ENCODE measurements around the gene SIT1.
A peak's percentile ranks its signal among the peaks of the same experiment; 100 is the strongest.

The SIT1 gene

GRCh38 chr9:35687972-35688557, 37.3 kb upstream of the SIT1 start:
- DNase-seq (ENCODE audit: low spot score in 2 of 2) (no peak), ATAC-seq (ENCODE audit: low read depth) (no peak)
- Mint-ChIP-seq H3K27me3 (no peaks in the 10 kb centered on the region), H3K27ac (no peak overlapping the region), H3K9me3 (no peaks in the 10 kb centered on the region), H3K4me1 (peaks cover 9% of the 10 kb centered on the region), H3K36me3 (no peaks in the 10 kb centered on the region), H3K4me3 (no peak overlapping the region)

- no peak for ATAC-seq (ENCODE audit: low read depth)
- DNase-seq (ENCODE audit: low spot score in 2 of 2) = no peak
Observed at GRCh38 chr9:35687306-35687705, 36.6 kb upstream of the SIT1 start.

GRCh38 chr9:35686222-35687203, 35.8 kb upstream of the SIT1 start:
- Mint-ChIP-seq H3K27me3 (no peaks in the 10 kb centered on the region), H3K4me3 (no peak overlapping the region), H3K27ac (no peak overlapping the region), H3K9me3 (no peaks in the 10 kb centered on the region), H3K36me3 (no peaks in the 10 kb centered on the region), H3K4me1 (peaks cover 18% of the 10 kb centered on the region)
- DNase-seq (ENCODE audit: low spot score in 2 of 2) (no peak), ATAC-seq (ENCODE audit: low read depth) (no peak)

More at GRCh38 chr9:35687306-35687705, 36.6 kb upstream of the SIT1 start:
- peaks cover 12% of the 10 kb centered on the region for H3K4me1 Mint-ChIP-seq
- H3K36me3 Mint-ChIP-seq = no peaks in the 10 kb centered on the region
- no peak overlapping the region for H3K4me3 Mint-ChIP-seq
- no peak overlapping the region for H3K27ac Mint-ChIP-seq
- H3K27me3 Mint-ChIP-seq = no peaks in the 10 kb centered on the region
- no peaks in the 10 kb centered on the region for H3K9me3 Mint-ChIP-seq

- no peaks in the 10 kb centered on the region for H3K27me3 Mint-ChIP-seq
- ATAC-seq (ENCODE audit: low read depth) (no peak), DNase-seq (ENCODE audit: low spot score in 2 of 2) (no peak)
- no peaks in the 10 kb centered on the region for H3K36me3 Mint-ChIP-seq
- peaks cover 22% of the 10 kb centered on the region for H3K4me1 Mint-ChIP-seq
- no peak overlapping the region for H3K27ac Mint-ChIP-seq
- H3K4me3 Mint-ChIP-seq = no peak overlapping the region
- H3K9me3 Mint-ChIP-seq = no peaks in the 10 kb centered on the region
Observed at GRCh38 chr9:35685506-35685905, 34.8 kb upstream of the SIT1 start.

GRCh38 chr9:35684921-35685320, 34.2 kb upstream of the SIT1 start:
- no peaks in the 10 kb centered on the region for H3K36me3 Mint-ChIP-seq
- peaks cover 28% of the 10 kb centered on the region for H3K4me1 Mint-ChIP-seq
- no peak overlapping the region for H3K4me3 Mint-ChIP-seq
- no peaks in the 10 kb centered on the region for H3K27me3 Mint-ChIP-seq
- no peak overlapping the region for H3K27ac Mint-ChIP-seq
- H3K9me3 Mint-ChIP-seq = no peaks in the 10 kb centered on the region
- DNase-seq (ENCODE audit: low spot score in 2 of 2) (no peak), ATAC-seq (ENCODE audit: low read depth) (no peak)

GRCh38 chr9:35683323-35683722, 32.6 kb upstream of the SIT1 start:
- Mint-ChIP-seq H3K4me1 (peaks cover 33% of the 10 kb centered on the region), H3K36me3 (no peaks in the 10 kb centered on the region), H3K27me3 (no peaks in the 10 kb centered on the region), H3K4me3 (no peak overlapping the region), H3K27ac (peak overlapping the region; percentile 40), H3K9me3 (no peaks in the 10 kb centered on the region)
- DNase-seq (ENCODE audit: low spot score in 2 of 2) = no peak
- no peak for ATAC-seq (ENCODE audit: low read depth)

- Mint-ChIP-seq H3K4me1 (peaks cover 33% of the 10 kb centered on the region), H3K27ac (peak overlapping the region; percentile 40)
Observed at GRCh38 chr9:35682520-35683315, 32.0 kb upstream of the SIT1 start.

GRCh38 chr9:35682051-35682450, 31.3 kb upstream of the SIT1 start:
- DNase-seq (ENCODE audit: low spot score in 2 of 2) (no peak), ATAC-seq (ENCODE audit: low read depth) (no peak)
- no peaks in the 10 kb centered on the region for H3K27me3 Mint-ChIP-seq
- H3K4me1 Mint-ChIP-seq = peaks cover 33% of the 10 kb centered on the region
- H3K9me3 Mint-ChIP-seq = no peaks in the 10 kb centered on the region
- H3K36me3 Mint-ChIP-seq = no peaks in the 10 kb centered on the region
- no peak overlapping the region for H3K4me3 Mint-ChIP-seq
- peak overlapping the region; percentile 64 for H3K27ac Mint-ChIP-seq

More at GRCh38 chr9:35682520-35683315, 32.0 kb upstream of the SIT1 start:
- Mint-ChIP-seq H3K36me3 (no peaks in the 10 kb centered on the region), H3K9me3 (no peaks in the 10 kb centered on the region), H3K27me3 (no peaks in the 10 kb centered on the region), H3K4me3 (no peak overlapping the region)
- ATAC-seq (ENCODE audit: low read depth) (no peak), DNase-seq (ENCODE audit: low spot score in 2 of 2) (no peak)

- Mint-ChIP-seq H3K9me3 (no peaks in the 10 kb centered on the region), H3K36me3 (no peaks in the 10 kb centered on the region), H3K4me1 (peaks cover 34% of the 10 kb centered on the region), H3K27me3 (peaks cover under 1% of the 10 kb centered on the region), H3K27ac (peak overlapping the region; percentile 64), H3K4me3 (peak overlapping the region; percentile 64)
- no peak for ATAC-seq (ENCODE audit: low read depth)
- DNase-seq (ENCODE audit: low spot score in 2 of 2) = no peak
Observed at GRCh38 chr9:35681341-35682002, 30.7 kb upstream of the SIT1 start.

GRCh38 chr9:35680331-35681105, 29.8 kb upstream of the SIT1 start:
- peak overlapping the region; percentile 61 for H3K4me3 Mint-ChIP-seq
- H3K27me3 Mint-ChIP-seq = peaks cover 3% of the 10 kb centered on the region
- ATAC-seq (ENCODE audit: low read depth) (peak; percentile 87), DNase-seq (ENCODE audit: low spot score in 2 of 2) (no peak)
- H3K36me3 Mint-ChIP-seq = no peaks in the 10 kb centered on the region
- peaks cover 37% of the 10 kb centered on the region for H3K4me1 Mint-ChIP-seq
- peak overlapping the region; percentile 82 for H3K27ac Mint-ChIP-seq
- H3K9me3 Mint-ChIP-seq = no peaks in the 10 kb centered on the region

- Mint-ChIP-seq H3K36me3 (no peaks in the 10 kb centered on the region), H3K27ac (no peak overlapping the region), H3K4me1 (peaks cover 37% of the 10 kb centered on the region), H3K4me3 (peak overlapping the region; percentile 61), H3K9me3 (no peaks in the 10 kb centered on the region), H3K27me3 (peaks cover 3% of the 10 kb centered on the region)
- ATAC-seq (ENCODE audit: low read depth) = no peak
- DNase-seq (ENCODE audit: low spot score in 2 of 2) = no peak
Observed at GRCh38 chr9:35679766-35680330, 29.1 kb upstream of the SIT1 start.

- no peak for ATAC-seq (ENCODE audit: low read depth)
- Mint-ChIP-seq H3K27ac (peak overlapping the region; percentile 36), H3K4me1 (peaks cover 42% of the 10 kb centered on the region), H3K4me3 (peak overlapping the region; percentile 50), H3K36me3 (no peaks in the 10 kb centered on the region), H3K27me3 (peaks cover 8% of the 10 kb centered on the region), H3K9me3 (no peaks in the 10 kb centered on the region)
- DNase-seq (ENCODE audit: low spot score in 2 of 2) = no peak
Observed at GRCh38 chr9:35679091-35679490, 28.4 kb upstream of the SIT1 start.

All from memory B cell (primary cell).